H1 (cell line): ENCODE results near the gene CDS2.

ENCODE experiments used
- CTCF ChIP-seq, 3 experiments: IDR thresholded peaks; 1 replicate in 2 of 3; 2 replicates in 1 of 3; pipeline versions ENCODE4 v1.5.1 to v1.6.1; 2011; ENCODE audit warnings: low read length in 3 of 3, mild to moderate bottlenecking in 3 of 3, inconsistent platforms in 2 of 3, low read depth in 1 of 3, moderate library complexity in 1 of 3; ENCODE audit not compliant: insufficient read depth in 1 of 3; ENCODE audit errors: control extremely low read depth in 1 of 3
- EP300 ChIP-seq, 2 experiments: IDR thresholded peaks; 1 replicate in 1 of 2; 2 replicates in 1 of 2; pipeline ENCODE4 v1.6.1; 2011 to 2012; ENCODE audit warnings: low read depth in 2 of 2, low read length in 2 of 2, mild to moderate bottlenecking in 2 of 2, borderline replicate concordance in 1 of 2, inconsistent platforms in 1 of 2, moderate library complexity in 1 of 2
- EZH2 ChIP-seq: fragments of 200-600 bp; sonication (generic); IDR thresholded peaks from 2 replicates; pipeline ENCODE4 v1.7.1; 2012; ENCODE audit warnings: low read depth, mild to moderate bottlenecking, moderate library complexity, low read length, inconsistent platforms; ENCODE audit not compliant: severe bottlenecking
- HDAC6 ChIP-seq: IDR thresholded peaks from one replicate; pipeline ENCODE4 v1.7.1; 2012; ENCODE audit warnings: low read depth, mild to moderate bottlenecking, inconsistent platforms, low read length, moderate library complexity
- KDM5A ChIP-seq: fragments of 200-600 bp; IDR thresholded peaks from 2 replicates; pipeline ENCODE4 v1.7.1; 2012; ENCODE audit warnings: mild to moderate bottlenecking, low read length, inconsistent platforms, mixed read lengths
- MAFK ChIP-seq: IDR thresholded peaks from 2 replicates; pipeline ENCODE4 v1.6.1; 2012; ENCODE audit warnings: low read depth, mild to moderate bottlenecking, improper control_type of control experiment, low read length
- MAX ChIP-seq: IDR thresholded peaks from 2 replicates; pipeline ENCODE4 v1.6.1; 2012; ENCODE audit warnings: inconsistent platforms
- POLR2A ChIP-seq, 2 experiments: IDR thresholded peaks; 1 replicate in 1 of 2; 2 replicates in 1 of 2; pipeline ENCODE4 v1.6.1; 2011; ENCODE audit warnings: low read depth in 2 of 2, low read length in 2 of 2, mild to moderate bottlenecking in 2 of 2; ENCODE audit errors: control extremely low read depth in 1 of 2
- POLR2AphosphoS5 ChIP-seq: IDR thresholded peaks from 2 replicates; pipeline ENCODE4 v1.6.1; 2011; ENCODE audit warnings: low read depth, low read length
- RNF2 ChIP-seq: fragments of 200-900, 300-1000 bp; sonication (generic); IDR thresholded peaks from 2 replicates; pipeline ENCODE4 v1.7.1; 2016; ENCODE audit warnings: borderline replicate concordance, low read depth, mild to moderate bottlenecking, antibody characterized with exemption, low read length; ENCODE audit not compliant: poor library complexity, severe bottlenecking; ENCODE audit errors: missing control alignments
- RXRA ChIP-seq: IDR thresholded peaks from 2 replicates; pipeline ENCODE4 v1.6.1; 2011; ENCODE audit warnings: low read depth, mild to moderate bottlenecking, low read length, moderate library complexity; ENCODE audit not compliant: insufficient read depth
- SP4 ChIP-seq: IDR thresholded peaks from 2 replicates; pipeline ENCODE4 v1.6.1; 2012; ENCODE audit warnings: low read length, inconsistent platforms
- TEAD4 ChIP-seq: IDR thresholded peaks from 2 replicates; pipeline ENCODE4 v1.6.1; 2012; ENCODE audit warnings: low read depth, low read length, inconsistent platforms, mixed read lengths
- YY1 ChIP-seq: IDR thresholded peaks from 2 replicates; pipeline ENCODE4 v1.6.1; 2011; ENCODE audit warnings: low read depth, mild to moderate bottlenecking, low read length

GRCh38 chr20:5211803-5212714 lies 85.3 kb downstream of the CDS2 start:
- TF ChIP-seq EZH2 (no peak), HDAC6 (no peak), CTCF (IDR thresholded peaks at IDR 0.05; ENCODE audit: control extremely low read depth in 1 of 3, insufficient read depth in 1 of 3, low read depth in 1 of 3, low read length in 3 of 3) (no peak), POLR2A (IDR thresholded peaks at IDR 0.05; ENCODE audit: control extremely low read depth in 1 of 2, low read depth in 2 of 2, low read length in 2 of 2) (no peak), RXRA (no peak), YY1 (no peak), EP300 (IDR thresholded peaks at IDR 0.05; ENCODE audit: borderline replicate concordance in 1 of 2, low read depth in 2 of 2, low read length in 2 of 2) (no peak), SP4 (no peak), RNF2 (no peak), KDM5A (no peak), TEAD4 (no peak), POLR2AphosphoS5 (no peak), MAFK (no peak), MAX (no peak)
